CD4-positive, alpha-beta T cell treated with Interleukin-12 subunit alpha and Interleukin-12 subunit beta, for 1 hour (primary cell): ENCODE data around the gene CAMK1D.

Experiments
- DNase-seq: peaks from one replicate; pipeline ENCODE4 v3.0.0-alpha.2; 2020

CAMK1D gene

DNA sequence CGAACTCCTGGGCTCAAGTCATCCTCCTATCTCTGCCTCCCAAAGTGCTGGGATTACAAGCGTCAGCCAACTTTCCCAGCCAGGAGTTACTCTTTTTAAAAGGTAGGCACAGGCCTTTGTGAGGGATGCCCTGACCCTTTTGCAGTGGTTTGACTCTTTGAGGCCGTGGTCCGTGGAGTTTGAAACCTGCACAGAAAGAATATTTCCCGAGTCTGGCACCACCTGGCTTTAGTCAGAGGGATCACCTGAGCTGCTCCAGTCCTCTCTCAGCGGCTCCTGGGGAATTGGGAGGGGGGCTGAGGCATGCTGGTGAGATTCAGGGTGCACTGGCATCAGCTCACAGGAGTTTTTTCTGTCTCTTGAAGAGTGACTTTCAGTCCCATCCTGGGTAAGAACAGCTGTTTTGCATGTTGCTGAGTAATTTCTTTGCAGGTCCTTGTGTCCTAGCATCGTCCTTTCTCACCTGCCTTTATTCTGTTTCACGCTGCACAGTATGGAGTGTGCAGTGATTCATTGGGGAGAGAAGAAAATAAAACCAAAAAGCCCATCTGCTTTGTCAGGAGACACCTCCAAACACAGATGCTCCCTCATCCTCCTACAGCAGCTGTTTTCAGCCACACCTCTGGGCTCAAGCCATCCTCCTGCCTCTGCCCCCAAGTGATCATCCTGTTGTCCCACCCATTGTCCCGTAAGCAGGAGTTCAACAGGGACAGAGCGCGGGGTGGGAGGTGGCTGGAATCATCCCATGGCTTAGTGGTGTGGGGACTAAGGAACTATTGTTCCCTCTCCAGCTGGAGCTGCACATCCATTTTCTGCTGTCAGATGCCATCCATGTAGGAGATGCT lies 284.7 kb downstream of the CAMK1D start:
- no peak for DNase-seq

DNA sequence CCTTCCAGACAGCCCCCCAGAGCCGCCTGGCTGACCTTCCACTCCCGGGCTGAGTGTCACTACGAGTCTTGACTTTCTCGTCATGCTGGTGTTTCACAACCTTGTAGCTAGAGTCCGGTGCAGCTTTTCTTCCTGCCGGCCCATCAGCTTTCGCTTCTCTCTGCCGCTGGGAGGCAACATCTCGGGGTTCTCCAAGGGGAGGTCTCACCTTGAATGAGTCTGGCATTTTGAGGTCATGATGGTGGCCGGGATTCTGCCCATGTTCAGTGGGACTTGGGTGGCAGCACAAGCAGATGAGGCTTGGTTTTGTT lies 285.2 kb downstream of the CAMK1D start:
- DNase-seq, result no peak

DNA sequence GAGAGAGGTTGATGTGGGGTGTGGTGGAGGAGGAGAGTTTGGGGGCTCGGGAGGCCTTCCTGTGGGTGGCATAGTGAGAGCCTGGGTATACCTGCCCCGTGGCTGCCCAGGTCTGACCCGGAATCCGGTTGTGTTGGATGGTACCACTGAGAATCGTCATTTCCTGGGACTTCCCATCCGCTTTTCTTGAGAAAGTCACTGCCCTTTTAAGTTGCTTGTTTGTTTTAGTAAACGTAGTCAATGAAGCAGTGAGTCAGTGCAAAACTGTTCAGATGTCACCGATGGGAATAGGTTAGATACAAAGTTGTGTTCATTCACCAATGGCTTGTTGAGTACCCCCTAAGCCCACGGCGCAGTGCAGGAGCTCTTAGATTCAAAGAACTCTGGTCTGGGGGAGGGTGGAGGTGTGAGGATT lies 285.8 kb downstream of the CAMK1D start:
- peak; percentile 19 for DNase-seq

DNA sequence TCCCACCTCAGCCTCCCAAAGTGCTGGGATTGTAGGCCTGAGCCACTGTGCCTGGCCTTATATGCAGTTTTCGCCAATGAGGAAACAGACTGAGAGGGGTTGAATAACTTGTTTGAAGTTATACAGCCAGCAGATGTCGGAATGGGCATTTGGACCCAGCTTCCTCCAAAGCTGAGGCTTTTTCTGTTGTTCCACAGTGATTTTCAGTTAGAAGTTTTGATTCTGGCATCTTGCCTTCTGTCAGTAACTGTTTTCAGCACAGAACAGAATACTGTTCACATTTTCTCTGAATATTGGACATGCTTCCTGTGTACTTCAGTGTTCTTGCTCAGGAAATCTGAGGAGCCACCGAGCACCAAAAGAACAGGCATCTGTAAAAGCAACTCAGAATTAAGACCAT lies 287.2 kb downstream of the CAMK1D start:
- no peak for DNase-seq

DNA sequence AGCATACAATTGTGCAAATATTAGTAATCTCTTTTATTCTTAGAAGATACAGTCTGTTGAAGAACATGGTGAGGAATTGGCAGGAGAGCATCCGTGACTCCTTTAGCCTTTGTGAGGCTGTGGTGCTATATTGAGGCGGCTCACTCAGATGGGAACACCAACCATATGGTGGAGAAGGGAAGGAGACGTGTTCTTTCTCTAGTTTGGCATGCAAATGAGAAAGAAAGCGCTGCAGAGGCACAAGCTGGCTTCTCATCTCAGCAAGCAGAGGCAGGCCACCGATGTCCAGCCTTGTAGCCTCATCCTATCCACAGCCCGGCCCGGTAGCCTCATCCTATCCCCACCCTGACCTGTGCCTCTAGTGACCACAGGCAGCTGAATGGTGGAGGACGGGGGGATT lies 288.3 kb downstream of the CAMK1D start:
- no peak for DNase-seq

DNA sequence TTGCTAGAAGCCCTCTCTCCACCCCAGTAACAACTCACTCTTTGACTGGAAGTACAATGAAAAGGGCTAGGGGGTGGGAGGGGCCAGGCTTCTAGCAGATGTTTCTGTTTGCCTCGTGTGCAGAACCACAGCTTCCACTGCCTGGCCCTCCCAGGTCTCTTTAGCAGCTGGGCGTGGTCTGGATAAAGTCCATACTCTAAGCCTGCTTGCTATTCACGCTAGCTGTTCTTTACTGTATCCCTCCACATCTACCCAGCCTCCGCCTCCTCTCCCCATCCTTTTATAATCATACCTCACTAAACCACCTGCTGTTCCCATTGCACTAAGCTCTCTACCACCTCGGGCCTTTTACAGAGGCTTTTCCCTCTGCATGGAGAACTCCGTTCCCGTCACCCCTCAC lies 288.8 kb downstream of the CAMK1D start:
- no peak for DNase-seq

DNA sequence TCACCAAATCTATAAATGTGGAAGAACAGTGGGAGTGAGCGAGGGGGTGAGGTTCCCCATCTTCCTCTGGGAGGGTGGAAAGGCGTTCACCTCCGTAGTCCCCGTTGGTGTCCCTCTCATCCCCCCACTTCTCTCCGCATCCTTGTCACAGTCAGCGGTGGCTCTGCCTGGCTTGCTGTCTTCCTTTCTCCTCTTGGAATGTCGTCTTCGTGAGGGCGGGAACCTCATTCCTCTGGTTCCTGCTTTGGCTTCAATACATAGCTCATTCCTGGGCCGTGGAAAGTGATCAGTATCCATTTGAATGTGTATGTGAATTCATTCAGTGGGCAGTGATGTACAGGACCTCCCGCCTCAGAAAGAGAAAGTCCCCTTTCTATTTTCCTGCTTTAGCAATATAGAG lies 289.4 kb downstream of the CAMK1D start:
- DNase-seq, result no peak

DNA sequence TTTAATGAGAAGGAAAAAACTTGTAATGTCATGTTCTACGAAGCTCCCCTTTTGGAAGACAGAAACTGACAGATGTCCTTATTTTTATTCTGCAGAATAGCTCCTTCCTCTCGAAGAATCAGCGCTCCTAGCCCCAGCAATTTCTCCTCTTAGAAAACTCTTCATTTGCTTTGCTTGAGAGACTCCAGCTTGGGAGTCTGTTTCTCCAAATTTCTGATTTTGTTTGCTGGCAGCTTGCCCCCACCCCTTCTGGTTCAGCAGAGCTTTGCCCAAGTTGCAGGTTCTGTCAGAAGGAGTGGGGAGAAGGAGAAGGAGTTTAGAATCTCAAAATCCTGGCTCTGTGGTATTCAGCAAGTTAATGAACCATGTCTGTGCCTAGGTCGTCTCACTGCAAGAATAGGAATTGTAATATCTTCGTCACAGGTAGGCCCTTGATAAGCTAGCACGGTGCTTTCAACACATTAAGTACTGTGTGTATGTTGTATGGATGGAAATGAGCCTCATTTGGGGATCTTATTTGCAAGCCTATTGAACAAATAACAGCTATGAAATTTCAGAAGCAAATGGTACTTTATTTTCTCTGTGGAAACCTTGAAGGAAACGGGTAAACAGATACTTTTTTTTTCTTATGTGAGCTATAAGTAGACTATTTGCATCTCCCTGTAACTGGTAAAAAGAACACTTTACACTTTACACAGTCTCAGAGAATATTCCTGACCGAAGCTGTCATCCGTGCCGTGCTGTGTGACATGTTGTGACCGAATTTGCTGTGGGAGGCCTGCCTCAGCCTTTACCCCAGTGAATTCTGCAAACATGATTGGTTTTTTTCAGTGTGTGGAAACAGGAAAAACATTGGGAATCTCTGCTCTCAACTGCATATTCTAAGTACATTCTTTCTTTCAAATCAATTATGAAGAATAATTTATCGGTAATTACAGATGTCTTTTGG lies 290.9 kb downstream of the CAMK1D start:
- no peak for DNase-seq

DNA sequence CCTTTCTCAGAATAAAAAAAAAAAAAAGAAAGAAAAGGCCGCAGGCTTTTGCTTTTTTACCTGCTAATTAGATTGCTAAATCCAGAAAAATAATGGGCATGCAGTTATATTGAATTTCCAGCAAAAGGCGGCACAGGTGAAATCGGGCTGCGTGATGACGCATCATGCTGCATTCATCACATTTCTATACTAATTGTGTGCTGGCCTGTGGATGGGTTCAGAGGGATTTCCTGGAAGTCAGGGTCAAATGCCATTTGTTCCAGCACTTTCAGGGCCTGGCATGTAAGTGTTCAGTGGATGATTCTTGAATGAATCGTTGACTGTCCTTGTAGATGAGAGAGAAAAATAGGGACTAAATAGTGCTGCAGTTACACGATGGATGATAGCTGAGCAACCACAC lies 292.7 kb downstream of the CAMK1D start:
- no peak for DNase-seq

DNA sequence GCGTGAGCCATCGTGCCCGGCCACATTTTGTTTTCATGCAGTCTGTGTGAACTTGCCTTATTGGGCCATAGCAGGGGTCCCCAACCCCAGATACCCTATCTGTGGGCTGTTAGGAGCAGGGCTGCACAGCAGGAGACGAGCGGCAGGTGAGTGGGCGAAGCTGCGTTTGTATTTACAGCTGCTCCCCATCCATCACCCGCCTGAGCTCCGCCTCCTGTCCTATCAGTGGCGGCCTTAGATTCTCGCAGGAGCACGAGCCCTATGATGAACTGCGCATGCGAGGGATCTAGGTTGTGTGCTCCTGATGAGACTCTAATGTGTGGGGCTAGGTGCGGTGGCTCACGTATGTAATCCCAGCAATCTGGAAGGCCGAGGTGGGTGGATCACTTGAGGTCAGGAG lies 293.9 kb downstream of the CAMK1D start:
- no peak for DNase-seq

DNA sequence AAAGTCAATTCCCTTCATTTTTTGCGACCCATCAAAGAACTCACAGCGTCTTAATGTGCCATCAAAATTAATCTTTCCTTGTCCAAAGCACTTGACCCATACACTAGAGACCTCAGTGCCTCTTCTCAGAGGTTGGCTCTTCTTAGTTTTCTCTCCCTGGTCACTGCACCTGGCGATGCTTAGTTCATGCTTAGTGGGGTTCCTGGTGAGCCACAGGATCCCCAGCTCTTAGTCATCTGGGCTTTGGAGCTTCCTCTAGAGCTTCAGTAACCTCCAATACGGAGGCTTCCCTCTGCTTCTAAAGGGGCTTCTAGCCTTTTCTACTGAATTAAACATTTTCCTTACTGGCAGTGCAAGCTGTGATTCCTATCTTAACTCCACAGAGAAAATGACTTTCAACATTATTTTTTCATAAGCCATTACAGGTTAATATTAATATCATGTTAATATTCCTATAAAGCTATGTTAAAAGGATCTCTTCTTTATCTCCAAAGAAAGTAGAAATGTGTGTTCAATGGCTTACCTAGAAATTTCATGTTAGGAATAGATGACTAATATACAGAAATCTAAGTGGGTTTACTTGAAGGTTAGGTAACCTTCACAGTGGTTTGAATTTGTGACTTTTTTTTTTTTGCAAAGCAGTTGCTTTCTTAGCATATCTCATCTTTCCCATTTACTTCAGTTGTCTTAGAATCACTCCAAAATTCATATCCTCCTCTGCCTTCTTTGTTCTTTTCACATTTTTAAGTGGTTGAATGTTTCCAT lies 295.2 kb downstream of the CAMK1D start:
- no peak for DNase-seq

DNA sequence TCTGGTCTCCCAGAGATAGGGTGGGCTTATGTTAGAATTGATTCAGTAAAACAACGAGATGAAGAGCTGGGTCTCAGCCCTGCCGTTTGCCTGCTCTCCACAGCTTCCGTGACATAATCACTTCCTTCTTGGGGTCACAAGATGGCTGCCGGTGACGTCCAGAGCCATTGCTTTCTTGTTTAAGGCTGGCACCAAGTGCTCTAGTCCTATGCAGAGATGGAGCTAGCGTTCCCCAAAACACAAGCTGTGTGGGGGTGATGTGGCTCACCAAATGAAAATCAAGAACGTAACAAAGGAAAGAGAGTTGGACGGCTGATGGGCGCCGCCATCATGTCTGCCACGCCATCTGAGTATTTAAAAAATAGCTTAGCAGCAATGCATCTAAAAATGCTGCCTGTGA lies 296.1 kb downstream of the CAMK1D start:
- no peak for DNase-seq

DNA sequence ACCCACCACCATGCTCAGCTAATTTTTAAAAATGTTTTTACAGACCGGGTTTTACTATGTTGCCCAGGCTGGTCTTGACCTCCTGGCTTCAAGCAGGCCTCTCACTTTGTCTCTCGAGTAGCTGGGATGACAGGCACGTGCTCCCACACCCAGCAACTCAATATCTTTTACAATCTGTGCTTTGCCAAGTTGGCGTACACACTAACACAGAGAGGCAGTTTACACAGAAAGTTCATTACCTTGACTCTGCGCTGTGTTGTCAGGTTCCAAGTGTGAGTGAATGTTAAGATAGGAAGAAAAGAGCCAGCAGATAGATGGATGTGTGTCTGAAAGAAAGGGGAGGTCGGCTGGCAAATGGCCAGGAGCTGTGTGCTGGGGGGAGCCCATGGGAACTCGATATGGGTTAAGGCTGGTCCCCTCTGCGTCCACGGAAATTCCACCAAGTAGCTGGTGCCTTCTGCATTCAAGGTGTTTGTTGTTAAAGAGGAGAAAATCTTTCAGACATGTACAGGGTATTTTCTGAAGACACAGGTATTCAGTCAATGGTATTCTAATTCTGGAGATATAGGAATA lies 299.8 kb downstream of the CAMK1D start:
- DNase-seq, result no peak

DNA sequence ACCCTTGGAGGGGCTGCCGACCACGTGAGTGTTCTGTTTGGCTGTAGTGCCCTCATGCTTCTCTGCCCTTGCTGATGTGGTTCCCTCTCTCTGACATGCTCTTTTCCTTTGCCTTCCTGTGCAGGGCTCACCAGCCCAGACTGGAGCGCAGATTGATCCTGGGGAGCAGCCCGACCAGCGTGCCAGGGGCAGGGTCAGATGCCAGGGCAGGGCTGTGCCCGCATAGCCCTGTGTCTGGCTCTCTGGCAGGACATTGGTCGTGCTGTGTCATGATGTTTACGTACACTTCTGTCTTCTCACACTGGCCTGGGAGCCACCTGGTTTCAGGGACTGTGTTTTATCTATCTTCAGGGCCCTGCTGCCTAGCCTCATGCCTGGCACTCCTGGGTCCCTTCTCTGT lies 300.8 kb downstream of the CAMK1D start:
- DNase-seq, result no peak

DNA sequence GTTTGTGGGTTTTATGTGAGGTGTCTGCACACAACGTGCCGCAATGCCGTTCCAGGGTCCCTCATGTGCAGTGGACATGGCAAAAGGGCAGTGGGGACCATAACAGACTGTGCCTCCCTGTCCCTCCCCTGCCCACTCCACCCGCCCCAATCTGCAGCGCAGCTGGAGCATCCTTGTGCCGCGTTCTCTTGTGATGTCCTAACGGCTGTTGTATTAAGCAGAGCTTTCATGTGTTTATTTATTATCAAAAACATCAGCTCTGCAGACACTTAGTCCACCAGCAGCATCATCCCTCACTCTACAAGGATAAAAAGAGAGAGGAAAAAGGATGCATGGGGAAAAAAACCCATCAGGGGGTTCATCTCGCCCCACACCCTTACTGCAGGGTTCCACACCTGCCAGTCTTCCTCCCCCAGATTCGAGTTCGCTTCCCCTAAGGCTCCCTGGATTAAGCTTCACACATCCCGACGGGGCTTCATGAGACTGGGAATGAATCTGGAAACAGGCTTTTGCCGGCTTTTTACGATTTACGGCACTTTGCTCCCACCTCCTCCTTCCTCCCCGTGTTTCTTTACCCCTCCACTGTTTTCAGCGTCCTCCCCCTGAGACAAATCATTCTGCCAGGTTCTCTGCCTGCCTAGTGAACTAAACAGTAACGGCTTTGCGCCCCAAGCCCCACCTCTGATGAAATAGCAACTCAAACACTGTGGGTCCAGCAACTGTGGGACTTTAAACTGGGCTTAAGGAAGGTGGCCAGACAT lies 301.4 kb downstream of the CAMK1D start:
- DNase-seq, result no peak

DNA sequence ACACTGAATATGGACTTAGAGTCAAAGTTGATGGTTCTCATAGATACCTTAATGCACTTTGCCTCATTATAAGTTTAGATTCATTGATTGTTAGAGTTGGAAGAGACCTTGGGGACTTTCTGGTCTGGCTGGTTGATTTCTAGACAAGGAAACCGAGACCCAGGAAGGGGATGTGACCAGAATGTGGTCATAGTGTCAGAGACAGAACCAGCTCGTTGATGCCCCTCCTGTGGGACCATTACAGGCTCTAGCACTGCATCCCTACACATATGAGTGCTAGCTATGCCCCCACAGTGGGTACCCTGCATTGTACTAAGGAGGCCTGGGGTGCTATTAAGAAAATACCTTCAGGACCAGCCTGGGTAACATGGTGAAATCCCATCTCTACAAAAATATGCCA lies 306.6 kb downstream of the CAMK1D start:
- no peak for DNase-seq

DNA sequence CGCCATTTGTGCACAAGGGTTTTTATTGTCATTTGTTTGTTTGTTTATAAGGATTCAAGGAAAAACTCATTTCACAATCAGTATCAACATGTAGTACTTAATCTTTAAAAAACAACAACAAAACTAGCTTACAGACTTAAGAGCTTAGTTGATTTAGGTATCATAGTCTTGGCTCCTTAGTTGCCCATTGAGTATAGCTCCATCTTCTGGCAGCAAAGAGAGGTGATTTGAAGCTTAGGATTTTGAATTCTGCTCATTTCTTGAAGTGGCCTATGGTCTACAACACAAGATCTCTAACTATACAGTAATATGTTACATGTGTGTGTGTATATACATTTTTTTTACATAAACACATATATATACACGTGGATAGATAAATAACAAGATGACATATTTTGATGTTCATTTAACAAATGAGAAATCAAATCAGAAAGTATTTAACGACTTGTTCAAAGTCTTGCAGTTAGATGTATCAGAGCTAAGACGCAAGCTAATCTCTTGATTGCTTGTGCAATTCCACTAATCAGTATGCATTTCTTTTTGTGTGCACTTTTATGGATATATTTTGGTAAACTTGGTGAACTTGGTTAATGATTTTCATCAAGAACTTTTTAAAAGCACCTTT lies 307.3 kb downstream of the CAMK1D start:
- peak; percentile 63 for DNase-seq

DNA sequence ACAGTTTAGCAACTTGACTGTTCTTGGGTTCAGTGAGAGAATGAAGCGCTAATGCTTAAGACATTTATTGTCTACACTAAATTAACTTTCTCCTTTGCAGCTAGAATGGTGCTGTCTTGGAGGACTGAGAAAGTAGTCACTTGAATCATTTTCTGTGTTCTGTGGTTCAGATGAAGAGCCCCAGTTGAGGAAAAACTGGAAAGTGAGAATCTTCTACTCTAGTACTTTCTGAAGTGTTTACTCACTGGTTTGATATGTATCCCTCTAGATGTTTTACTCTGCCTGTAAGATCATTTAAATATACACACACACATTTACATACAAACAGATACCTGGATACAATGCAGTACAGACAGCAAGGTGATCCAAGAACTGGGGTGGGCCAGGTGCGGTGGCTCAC lies 308.1 kb downstream of the CAMK1D start:
- DNase-seq, result no peak

DNA sequence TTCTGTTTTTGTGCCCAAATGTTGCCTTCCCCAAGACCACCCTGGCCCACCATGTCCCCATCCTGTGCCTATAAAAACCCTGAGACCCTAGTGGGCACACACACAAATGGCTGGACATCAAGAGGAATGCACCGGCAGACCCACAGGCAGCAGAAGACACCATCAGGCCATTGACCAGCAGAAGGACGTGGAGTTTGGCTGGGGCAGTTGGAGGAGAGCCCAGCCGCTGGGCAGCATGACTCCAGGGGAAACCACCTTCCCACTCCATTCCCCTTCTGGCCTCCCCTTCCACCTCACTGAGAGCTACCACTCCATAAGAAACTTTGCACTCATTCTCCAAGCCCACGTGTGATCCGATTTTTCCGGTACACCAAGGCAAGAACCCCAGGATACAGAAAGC lies 309.2 kb downstream of the CAMK1D start:
- DNase-seq, result no peak

DNA sequence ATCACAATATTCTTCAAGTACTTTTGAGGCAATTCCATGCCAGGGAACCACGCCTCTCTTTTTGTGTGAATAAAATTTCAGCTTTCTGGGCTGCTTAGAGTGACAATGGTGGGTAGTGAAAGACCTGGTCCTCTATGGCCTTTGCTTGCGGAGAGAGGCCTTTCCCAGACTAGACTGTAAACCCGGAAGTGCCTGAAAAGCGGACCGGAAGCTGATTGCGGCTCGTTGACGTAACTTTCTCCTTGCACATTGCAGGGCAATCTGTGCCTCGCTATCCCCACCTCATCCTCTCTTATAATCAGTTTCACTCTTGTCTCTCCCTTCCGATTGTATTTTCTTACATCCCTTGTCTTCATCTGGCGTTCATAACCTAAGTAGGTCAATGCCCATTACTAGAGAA lies 310.4 kb downstream of the CAMK1D start:
- DNase-seq, result no peak

DNA sequence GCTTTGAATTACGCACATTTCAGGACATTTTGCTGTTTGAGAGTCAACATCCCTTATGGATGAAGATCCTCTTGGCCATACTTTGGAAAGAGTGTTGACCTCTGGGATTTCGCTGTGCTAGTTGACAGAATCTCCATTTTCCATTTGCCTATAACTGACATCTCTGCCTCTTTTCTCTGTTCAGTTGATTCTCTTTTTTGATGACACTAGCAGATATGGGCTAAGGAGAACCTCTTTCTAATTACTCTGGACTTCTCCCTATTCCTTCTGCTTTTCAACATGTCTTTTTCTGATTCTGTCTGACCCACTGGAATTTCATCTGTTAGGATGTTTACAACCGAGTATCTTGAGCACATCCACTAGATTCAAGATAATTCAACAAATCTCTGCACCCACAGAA lies 311.5 kb downstream of the CAMK1D start:
- no peak for DNase-seq

DNA sequence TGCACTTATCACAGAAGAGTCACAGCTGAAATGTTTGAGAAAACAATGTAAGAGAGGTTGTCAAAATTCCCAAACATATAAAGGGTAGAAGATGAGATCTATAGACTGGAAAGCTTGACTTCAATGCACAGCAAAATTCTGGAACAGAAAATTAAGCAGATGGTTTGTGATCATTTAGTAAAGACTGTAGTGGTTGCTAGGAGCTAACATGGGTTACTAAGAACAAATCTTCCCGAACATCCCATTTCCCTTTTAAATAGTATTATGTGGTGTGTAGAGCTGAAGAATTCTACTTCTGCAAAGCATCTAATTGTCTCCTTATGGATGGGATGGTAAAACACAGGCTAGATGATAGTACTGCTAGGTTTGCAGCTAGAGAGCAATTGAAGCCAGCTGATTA lies 312.3 kb downstream of the CAMK1D start:
- DNase-seq, result no peak
